ENCODE measurements around the gene NT5M. TPM values are rescaled to one million over a fixed set of nuclear protein-coding genes. Genes with fewer than 3 reads are reported as not detected.
A peak's percentile ranks its signal among the peaks of the same experiment; 100 is the strongest.
"Not testable (repeated sequence)": the region's sequence is repeated elsewhere in the genome, so short reads cannot be mapped to it uniquely, and the experiment has no call there.

The NT5M gene
- total and polyA plus RNA-seq, 11 donors = 4.1 to 15.1 (median 7.6) TPM

DNA sequence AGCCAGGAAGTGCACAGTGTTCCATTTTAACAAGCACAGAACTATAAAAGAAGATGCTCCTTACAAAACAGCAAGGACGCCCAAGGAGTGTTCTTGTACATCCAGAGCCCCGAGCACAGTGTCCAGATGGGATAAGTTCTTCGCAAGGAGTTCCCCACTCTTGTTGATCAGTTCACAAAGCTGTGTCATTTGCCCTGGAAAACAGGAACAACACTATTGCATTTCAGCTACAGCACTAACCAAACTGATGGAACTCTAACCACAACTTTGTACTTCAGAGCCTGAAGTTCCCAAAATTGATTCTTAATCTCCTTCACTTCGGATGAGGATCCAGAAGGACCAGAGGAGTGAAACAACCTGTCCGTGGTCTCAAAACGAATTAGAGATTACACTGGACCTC is 27.2 kb upstream of the NT5M start:
- intact Hi-C loops (cut with DNase I) = loop anchor here in 1 of 10 donors (10.0 kb wide), 1 partner anchor 271 kb away; no protein-coding TSS in a partner anchor
- no peak for DNase-seq
- TF ChIP-seq, protein P1, sequence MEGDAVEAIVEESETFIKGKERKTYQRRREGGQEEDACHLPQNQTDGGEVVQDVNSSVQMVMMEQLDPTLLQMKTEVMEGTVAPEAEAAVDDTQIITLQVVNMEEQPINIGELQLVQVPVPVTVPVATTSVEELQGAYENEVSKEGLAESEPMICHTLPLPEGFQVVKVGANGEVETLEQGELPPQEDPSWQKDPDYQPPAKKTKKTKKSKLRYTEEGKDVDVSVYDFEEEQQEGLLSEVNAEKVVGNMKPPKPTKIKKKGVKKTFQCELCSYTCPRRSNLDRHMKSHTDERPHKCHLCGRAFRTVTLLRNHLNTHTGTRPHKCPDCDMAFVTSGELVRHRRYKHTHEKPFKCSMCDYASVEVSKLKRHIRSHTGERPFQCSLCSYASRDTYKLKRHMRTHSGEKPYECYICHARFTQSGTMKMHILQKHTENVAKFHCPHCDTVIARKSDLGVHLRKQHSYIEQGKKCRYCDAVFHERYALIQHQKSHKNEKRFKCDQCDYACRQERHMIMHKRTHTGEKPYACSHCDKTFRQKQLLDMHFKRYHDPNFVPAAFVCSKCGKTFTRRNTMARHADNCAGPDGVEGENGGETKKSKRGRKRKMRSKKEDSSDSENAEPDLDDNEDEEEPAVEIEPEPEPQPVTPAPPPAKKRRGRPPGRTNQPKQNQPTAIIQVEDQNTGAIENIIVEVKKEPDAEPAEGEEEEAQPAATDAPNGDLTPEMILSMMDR (IDR thresholded peaks at IDR 0.05) = no peak
- no peak for TF ChIP-seq POLR2A (IDR thresholded peaks at IDR 0.05)
- Histone ChIP-seq H3K4me1 (peaks cover 5 to 48% (median 23%) of the 10 kb centered on the region in 12 donors), H3K9me3 (no peaks in the 10 kb centered on the region), H3K27me3 (no peaks in the 10 kb centered on the region), H3K4me3 (no peak overlapping the region), H3K27ac (peak overlapping the region in 1 of 12 donors; percentile 27), H3K36me3 (peaks cover 0 to 52% (median 49%) of the 10 kb centered on the region in 9 donors)
- WGBS, 4 donors = 77 to 81% (median 79%) methylated on average over 6 of the region's 6 CpGs
- no peak for ATAC-seq

DNA sequence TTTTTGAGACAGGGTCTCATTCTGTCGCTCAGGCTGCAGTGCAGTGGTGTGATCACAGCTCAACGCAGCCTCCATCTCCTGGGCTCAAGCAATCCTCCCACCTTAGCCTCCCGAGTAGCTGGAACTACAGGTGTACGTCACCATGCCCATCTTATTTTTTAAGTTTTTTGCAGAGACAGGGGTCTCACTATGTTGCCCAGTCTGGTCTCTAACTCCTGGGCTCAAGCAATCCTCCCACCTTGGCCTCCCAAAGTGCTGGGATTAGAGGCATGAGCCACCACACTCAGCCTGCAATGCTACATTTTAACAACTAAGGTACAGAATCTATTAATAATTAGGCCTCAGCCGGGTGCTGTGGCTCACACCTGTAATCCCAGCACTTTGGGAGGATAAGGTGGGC is 25.7 kb upstream of the NT5M start:
- intact Hi-C loops (cut with DNase I) = loop anchor here in 1 of 10 donors (10.0 kb wide), 1 partner anchor 273 kb away; no protein-coding TSS in a partner anchor
- peaks cover 5 to 54% (median 26%) of the 10 kb centered on the region in 12 donors for H3K4me1 ChIP-seq
- WGBS, 4 donors = 94 to 97% (median 96%) methylated on average over 5 of the region's 5 CpGs
- not testable (repeated sequence) for H3K4me3 ChIP-seq, H3K27ac ChIP-seq, H3K27me3 ChIP-seq, DNase-seq, H3K9me3 ChIP-seq, ATAC-seq
- H3K36me3 ChIP-seq = peaks cover 0 to 38% (median 34%) of the 10 kb centered on the region in 9 donors

DNA sequence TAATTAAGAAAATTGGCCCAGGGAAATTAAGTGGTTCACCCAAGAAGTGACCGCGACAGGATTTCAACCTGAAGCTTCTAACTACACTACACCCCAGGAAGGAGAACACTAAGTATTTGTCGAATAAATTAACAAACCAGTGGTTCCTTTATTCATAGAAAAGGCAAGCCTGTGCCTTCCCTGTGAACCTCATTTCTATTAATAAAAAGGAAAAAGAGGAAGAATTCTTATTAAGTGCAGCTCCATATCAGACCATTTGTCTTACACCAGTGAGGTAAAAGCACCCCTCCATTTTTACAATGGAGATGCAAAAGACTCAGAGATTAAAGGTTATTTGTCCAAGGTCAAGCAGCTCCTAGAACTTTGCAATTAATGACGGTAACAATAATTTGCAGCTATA is 23.9 kb upstream of the NT5M start:
- Histone ChIP-seq H3K36me3 (peaks cover 0 to 19% (median 15%) of the 10 kb centered on the region in 9 donors), H3K4me1 (peaks cover 5 to 54% (median 26%) of the 10 kb centered on the region in 12 donors), H3K4me3 (peak overlapping the region in 3 of 12 donors; percentile 65 to 98 (median 81)), H3K9me3 (no peaks in the 10 kb centered on the region), H3K27me3 (no peaks in the 10 kb centered on the region), H3K27ac (peak overlapping the region in 1 of 12 donors; percentile 98)
- no peak for TF ChIP-seq POLR2A (IDR thresholded peaks at IDR 0.05)
- TF ChIP-seq, protein P1 (IDR thresholded peaks at IDR 0.05) = no peak
- intact Hi-C loops (cut with DNase I) = loop anchor here in 1 of 10 donors (10.0 kb wide), 1 partner anchor 275 kb away; no protein-coding TSS in a partner anchor
- DNase-seq (no peak), ATAC-seq (no peak)
- WGBS, 4 donors = 72 to 84% (median 77%) methylated on average over 4 of the region's 4 CpGs

DNA sequence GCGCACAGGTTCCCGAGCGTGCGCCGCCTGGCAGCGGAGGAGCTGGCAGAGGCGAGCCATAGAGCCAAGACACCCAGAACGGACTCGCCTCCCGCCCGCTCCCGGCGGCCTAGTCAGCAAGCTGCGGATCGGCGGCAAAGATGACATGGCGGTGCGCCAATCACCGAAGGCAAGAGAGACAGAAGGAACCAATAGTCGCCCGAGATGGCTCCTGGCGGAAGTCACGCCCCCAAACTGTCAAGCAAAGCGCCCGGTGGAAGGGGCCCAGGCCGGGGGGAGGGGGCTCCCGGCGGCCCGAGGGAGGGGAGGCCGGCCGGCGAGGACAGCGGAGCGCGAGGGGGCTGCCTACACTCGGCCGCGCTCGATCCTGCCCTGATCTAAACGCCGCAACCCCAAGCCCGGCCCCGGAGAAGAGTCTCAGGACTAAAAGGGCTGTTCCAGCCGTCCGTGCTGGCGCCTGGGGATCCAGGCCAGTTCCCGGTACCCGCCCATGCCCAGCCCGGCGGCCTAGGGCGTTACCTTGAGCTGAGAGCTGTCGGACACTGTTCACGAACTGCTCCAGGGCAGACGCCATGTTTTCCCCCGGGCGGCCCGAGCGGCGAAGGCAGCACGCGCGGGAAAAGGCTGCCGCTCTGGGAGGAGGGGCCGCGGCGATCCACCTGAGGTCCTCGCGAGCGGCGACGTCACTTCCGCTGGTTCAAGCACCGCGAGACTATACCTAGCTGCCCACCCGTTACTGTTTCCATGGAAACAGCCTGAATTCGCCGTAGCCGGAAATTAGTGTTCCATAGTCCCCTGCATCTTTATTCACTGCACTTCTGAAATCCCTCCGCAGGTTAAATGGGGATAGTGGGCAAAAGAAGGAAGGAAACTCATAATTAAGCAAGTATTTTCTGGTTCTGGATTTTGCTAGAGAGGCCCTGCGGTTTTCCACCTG is 22.3 kb upstream of the NT5M start, which contains the start of gene COPS3:
TSS of gene COPS3 (minus strand) at position 634 of the 937 bp plus-strand sequence. CDS start at position 574, 60 bp downstream.
- H3K4me1 ChIP-seq = peaks cover 5 to 46% (median 24%) of the 10 kb centered on the region in 12 donors
- TF ChIP-seq, protein P1 (IDR thresholded peaks at IDR 0.05) = peak in 2 of 12 donors; percentile 13 to 20
- peak in 1 of 2 donors; percentile 64 for TF ChIP-seq POLR2A (IDR thresholded peaks at IDR 0.05)
- ATAC-seq = peak; percentile 93 to 97 (median 97)
- peak within 1 kb of the TSS; percentile 65 to 100 (median 92) for H3K4me3 ChIP-seq
- no peaks in the 10 kb centered on the region for H3K9me3 ChIP-seq
- H3K36me3 ChIP-seq = peaks cover 0 to 3% (median under 1%) of the 10 kb centered on the region in 9 donors
- intact Hi-C loops (cut with DNase I) = loop anchor here in 2 of 10 donors (5.0 to 10.0 kb wide), 2 partner anchors 44 to 276 kb away; partner anchors contain the start of gene FLCN (in 1 of the 2)
- H3K27ac ChIP-seq = peak within 1 kb of the TSS; percentile 94 to 99 (median 98)
- peak; percentile 99 for DNase-seq
- 0 to 1% (median 0%) methylated on average over 30 to 80 of the region's 80 CpGs for WGBS, 4 donors
- H3K27me3 ChIP-seq = no peaks in the 10 kb centered on the region

Data from heart left ventricle (tissue), 16 donors.